OCI-LY7 (cell line): ENCODE measurements around the gene TACR1. TPM values are rescaled to one million over a fixed set of nuclear protein-coding genes. Genes with fewer than 3 reads are reported as not detected.

Source experiments
- BruUV-seq: library from RNA; stranded (reverse); fragments of 400-500 nt; replicated peaks from 2 replicates; lab custom pipeline; 2021; lab: Mats Ljungman, UMichigan
- CTCF ChIA-PET: fragments of 300-600 bp; sonication (Branson Sonifier 250); formaldehyde crosslinking; loops from one replicate; lab custom pipeline; 2022; ENCODE audit warnings: antibody characterized with exemption; ENCODE audit not compliant: unreplicated experiment; lab: Charles Lee
- POLR2A ChIA-PET: fragments of 300-600 bp; sonication (Branson Sonifier 250); formaldehyde crosslinking; loops from one replicate; lab custom pipeline; 2022; ENCODE audit warnings: antibody characterized with exemption; lab: Charles Lee
- DNase-seq: peaks from one replicate; pipeline ENCODE4 v3.0.0-alpha.2; 2015; ENCODE audit warnings: low spot score
- H2AFZ ChIP-seq: fragments of 200-600 bp; sonication (generic), shearing (Covaris generic); 2 replicates; pipeline ENCODE4 v1.6.1; 2014; ENCODE audit warnings: mild to moderate bottlenecking, antibody characterized with exemption, low read length, moderate library complexity
- H3K27ac ChIP-seq: fragments of 200-600 bp; sonication (generic); 2 replicates; pipeline ENCODE4 v1.5.1; 2014; ENCODE audit warnings: mixed run types, low read depth, mild to moderate bottlenecking, moderate library complexity, low read length, inconsistent platforms; ENCODE audit not compliant: poor library complexity, severe bottlenecking
- H3K36me3 ChIP-seq: fragments of 200-600 bp; sonication (generic); 2 replicates; pipeline ENCODE4 v1.6.1; 2014; ENCODE audit warnings: mild to moderate bottlenecking, antibody characterized with exemption, low read length, moderate library complexity, mixed read lengths; ENCODE audit not compliant: insufficient read depth
- H3K4me1 ChIP-seq: fragments of 200-600 bp; sonication (generic); 2 replicates; pipeline ENCODE4 v1.5.1; 2014; ENCODE audit warnings: mild to moderate bottlenecking, low read length; ENCODE audit not compliant: insufficient read depth, poor library complexity, severe bottlenecking
- H3K4me2 ChIP-seq: fragments of 200-600 bp; sonication (generic); 2 replicates; pipeline ENCODE4 v1.6.1; 2014; ENCODE audit warnings: mild to moderate bottlenecking, low read length
- H3K4me3 ChIP-seq: fragments of 200-600 bp; sonication (generic); 2 replicates; pipeline ENCODE4 v1.5.1; 2014; ENCODE audit warnings: mild to moderate bottlenecking, low read depth, low read length; ENCODE audit not compliant: poor library complexity, severe bottlenecking
- H3K79me2 ChIP-seq: fragments of 200-600 bp; sonication (generic); 2 replicates; pipeline ENCODE4 v1.6.1; 2016; ENCODE audit warnings: low read depth, mild to moderate bottlenecking, low read length, moderate library complexity, mixed read lengths; ENCODE audit not compliant: insufficient read depth
- H3K9me2 ChIP-seq: fragments of 200-600 bp; sonication (generic); 2 replicates; pipeline ENCODE4 v1.6.1; 2016; ENCODE audit warnings: mild to moderate bottlenecking, low read length, mixed read lengths; ENCODE audit not compliant: insufficient read depth
- H3K9me3 ChIP-seq: fragments of 200-600 bp; sonication (generic); 2 replicates; pipeline ENCODE4 v1.6.1; 2014; ENCODE audit warnings: mild to moderate bottlenecking, mixed run types, low read length, mixed read lengths
- H4K20me1 ChIP-seq: fragments of 200-600 bp; sonication (generic); 2 replicates; pipeline ENCODE4 v1.6.1; 2014; ENCODE audit warnings: mild to moderate bottlenecking, antibody characterized with exemption, low read length, moderate library complexity, mixed read lengths; ENCODE audit not compliant: insufficient read depth
- CTCF ChIP-seq: fragments of 200-600 bp; sonication (generic); conservative IDR thresholded peaks from 2 replicates; pipeline ENCODE4 v1.5.1; 2014; ENCODE audit warnings: mild to moderate bottlenecking, antibody characterized with exemption, low read length, moderate library complexity, mixed read lengths
- EZH2phosphoT487 ChIP-seq: fragments of 200-600 bp; sonication (generic); IDR thresholded peaks from 2 replicates; pipeline ENCODE4 v1.6.1; 2018; ENCODE audit warnings: low read depth, borderline replicate concordance, mild to moderate bottlenecking, mixed run types, antibody characterized with exemption, low read length, moderate library complexity, mixed read lengths
- intact Hi-C: fragments of 100-400 bp; cut with micrococcal nuclease; formaldehyde crosslinking; loops from one replicate; pipeline ENCODE4 v1.10.0; 2022; ENCODE audit not compliant: unreplicated experiment
- total RNA-seq, 2 experiments: library from RNA; depleted of rRNA in 1 of 2; stranded (reverse); fragments of >200 nt in 1 of 2; shearing (Covaris generic) in 1 of 2; gene quantifications; 2 replicates each; pipeline ENCODE4 v1.2.3, GENCODE V29; 2014 to 2022

The TACR1 gene
- total RNA-seq, 2 experiments from 2014 or later = not detected

GRCh38 chr2:75170889-75171288 lies 28.4 kb downstream of the TACR1 start:
- BruUV-seq = no TSS peak
- DNase-seq = no peak
- Histone ChIP-seq H3K4me2 (no peak overlapping the region), H3K4me3 (no peak overlapping the region), H3K79me2 (no peaks in the 10 kb centered on the region), H2AFZ (no peak overlapping the region), H3K9me2 (no peaks in the 10 kb centered on the region), H3K4me1 (no peaks in the 10 kb centered on the region), H3K9me3 (no peaks in the 10 kb centered on the region), H3K36me3 (no peaks in the 10 kb centered on the region), H3K27ac (no peak overlapping the region), H4K20me1 (no peaks in the 10 kb centered on the region)
- ChIA-PET CTCF (no interaction called here), POLR2A (no interaction called here)
- intact Hi-C loops = no loop called here
- no peak for TF ChIP-seq CTCF
- no peak for TF ChIP-seq EZH2phosphoT487

GRCh38 chr2:75168186-75168585 lies 31.1 kb downstream of the TACR1 start:
- H3K4me3 ChIP-seq = no peak overlapping the region
- H3K27ac ChIP-seq = no peak overlapping the region
- no peaks in the 10 kb centered on the region for H3K36me3 ChIP-seq
- no peaks in the 10 kb centered on the region for H3K79me2 ChIP-seq
- TF ChIP-seq EZH2phosphoT487 (no peak), CTCF (no peak)
- DNase-seq = no peak
- no TSS peak for BruUV-seq
- H3K4me2 ChIP-seq = no peak overlapping the region
- intact Hi-C loops = no loop called here
- ChIA-PET CTCF (no interaction called here), POLR2A (no interaction called here)
- H3K4me1 ChIP-seq = no peaks in the 10 kb centered on the region
- no peaks in the 10 kb centered on the region for H3K9me3 ChIP-seq
- H3K9me2 ChIP-seq = no peaks in the 10 kb centered on the region
- no peak overlapping the region for H2AFZ ChIP-seq
- no peaks in the 10 kb centered on the region for H4K20me1 ChIP-seq

- DNase-seq = no peak
- no peaks in the 10 kb centered on the region for H3K9me3 ChIP-seq
- H3K27ac ChIP-seq = no peak overlapping the region
- H3K79me2 ChIP-seq = no peaks in the 10 kb centered on the region
- ChIA-PET POLR2A (interaction anchor here (1.0 kb wide), 1 partner anchor 20 kb away, joined by 3 read pairs; no protein-coding TSS in a partner anchor), CTCF (no interaction called here)
- TF ChIP-seq EZH2phosphoT487 (no peak), CTCF (no peak)
- no TSS peak for BruUV-seq
- no peaks in the 10 kb centered on the region for H3K4me1 ChIP-seq
- H3K36me3 ChIP-seq = no peaks in the 10 kb centered on the region
- no peaks in the 10 kb centered on the region for H4K20me1 ChIP-seq
- no peaks in the 10 kb centered on the region for H3K9me2 ChIP-seq
- intact Hi-C loops = no loop called here
- no peak overlapping the region for H3K4me3 ChIP-seq
- H3K4me2 ChIP-seq = no peak overlapping the region
- H2AFZ ChIP-seq = no peak overlapping the region
These were observed 32.8 kb downstream of the TACR1 start for GRCh38 chr2:75166491-75166890.
